ENCODE data around the gene POPDC3. TPM values are rescaled to one million over a fixed set of nuclear protein-coding genes. Genes with fewer than 3 reads are reported as not detected.

Gene POPDC3
- total and polyA plus RNA-seq, 8 donors, result 2.9 to 19.7 (median 6.7) TPM; not detected in 3

- H3K36me3 ChIP-seq, result peaks cover 0 to 55% (median 24%) of the 10 kb centered on the region in 4 donors
- H3K4me3 ChIP-seq, result no peak overlapping the region
- no peaks in the 10 kb centered on the region for H3K27me3 ChIP-seq
- 76 to 97% (median 85%) methylated on average over 1 of the region's 1 CpG for WGBS, 5 donors
- TF ChIP-seq EP300 (IDR thresholded peaks at IDR 0.05) (no peak), CTCF (IDR thresholded peaks at IDR 0.05) (no peak), POLR2AphosphoS5 (IDR thresholded peaks at IDR 0.05) (no peak), POLR2A (IDR thresholded peaks at IDR 0.05) (no peak)
- intact Hi-C loops (cut with DNase I; ENCODE audit: low total_unique reads), result no loop called here
- no peak overlapping the region for H3K27ac ChIP-seq
- H3K9me3 ChIP-seq, result no peaks in the 10 kb centered on the region
- no peak for DNase-seq
- H3K4me1 ChIP-seq, result peaks cover 0 to 3% (median 0%) of the 10 kb centered on the region in 4 donors
Observed at GRCh38 chr6:105112577-105112976, 67.2 kb downstream of the POPDC3 start.

GRCh38 chr6:105111871-105112270 lies 67.9 kb downstream of the POPDC3 start:
- TF ChIP-seq POLR2AphosphoS5 (IDR thresholded peaks at IDR 0.05), result no peak
- no peak for TF ChIP-seq EP300 (IDR thresholded peaks at IDR 0.05)

DNA sequence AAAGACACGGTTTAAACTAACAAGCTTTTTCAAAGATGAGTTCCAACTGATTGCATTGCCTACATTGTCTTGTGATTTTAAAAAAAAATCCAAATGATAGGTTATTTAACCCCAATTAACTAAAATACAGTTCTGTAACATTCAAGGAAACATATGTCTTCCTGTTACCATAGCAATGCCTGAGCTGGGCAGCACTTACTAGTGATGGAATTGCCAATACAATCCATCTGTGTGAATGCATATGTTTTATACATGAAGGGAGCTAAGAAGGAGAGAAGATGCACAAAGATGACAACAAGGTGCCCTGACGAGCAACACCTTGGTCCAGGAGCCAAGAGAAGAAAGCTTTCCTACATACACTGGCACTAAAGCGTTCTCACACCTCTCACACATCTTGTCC lies 68.7 kb downstream of the POPDC3 start:
- peaks cover 0 to 46% (median 17%) of the 10 kb centered on the region in 4 donors for H3K36me3 ChIP-seq
- DNase-seq, result no peak
- 86 to 89% (median 89%) methylated on average over 3 of the region's 3 CpGs for WGBS, 5 donors
- H3K4me3 ChIP-seq, result no peak overlapping the region
- no peak for TF ChIP-seq POLR2A (IDR thresholded peaks at IDR 0.05)
- TF ChIP-seq EP300 (IDR thresholded peaks at IDR 0.05), result no peak
- no peak for TF ChIP-seq POLR2AphosphoS5 (IDR thresholded peaks at IDR 0.05)
- no peak for TF ChIP-seq CTCF (IDR thresholded peaks at IDR 0.05)
- H3K27ac ChIP-seq, result no peak overlapping the region
- no peaks in the 10 kb centered on the region for H3K9me3 ChIP-seq
- H3K27me3 ChIP-seq, result no peaks in the 10 kb centered on the region
- H3K4me1 ChIP-seq, result peaks cover 0 to 3% (median 0%) of the 10 kb centered on the region in 4 donors
- intact Hi-C loops (cut with DNase I; ENCODE audit: low total_unique reads), result no loop called here

More at GRCh38 chr6:105111871-105112270, 67.9 kb downstream of the POPDC3 start:
- Histone ChIP-seq H3K4me1 (peaks cover 0 to 3% (median 0%) of the 10 kb centered on the region in 4 donors), H3K36me3 (peaks cover 0 to 48% (median 17%) of the 10 kb centered on the region in 4 donors), H3K9me3 (no peaks in the 10 kb centered on the region), H3K27me3 (no peaks in the 10 kb centered on the region), H3K27ac (no peak overlapping the region), H3K4me3 (no peak overlapping the region)
- WGBS, 5 donors, result 84 to 96% (median 90%) methylated on average over 2 of the region's 2 CpGs
- intact Hi-C loops (cut with DNase I; ENCODE audit: low total_unique reads), result no loop called here
- no peak for DNase-seq

DNA sequence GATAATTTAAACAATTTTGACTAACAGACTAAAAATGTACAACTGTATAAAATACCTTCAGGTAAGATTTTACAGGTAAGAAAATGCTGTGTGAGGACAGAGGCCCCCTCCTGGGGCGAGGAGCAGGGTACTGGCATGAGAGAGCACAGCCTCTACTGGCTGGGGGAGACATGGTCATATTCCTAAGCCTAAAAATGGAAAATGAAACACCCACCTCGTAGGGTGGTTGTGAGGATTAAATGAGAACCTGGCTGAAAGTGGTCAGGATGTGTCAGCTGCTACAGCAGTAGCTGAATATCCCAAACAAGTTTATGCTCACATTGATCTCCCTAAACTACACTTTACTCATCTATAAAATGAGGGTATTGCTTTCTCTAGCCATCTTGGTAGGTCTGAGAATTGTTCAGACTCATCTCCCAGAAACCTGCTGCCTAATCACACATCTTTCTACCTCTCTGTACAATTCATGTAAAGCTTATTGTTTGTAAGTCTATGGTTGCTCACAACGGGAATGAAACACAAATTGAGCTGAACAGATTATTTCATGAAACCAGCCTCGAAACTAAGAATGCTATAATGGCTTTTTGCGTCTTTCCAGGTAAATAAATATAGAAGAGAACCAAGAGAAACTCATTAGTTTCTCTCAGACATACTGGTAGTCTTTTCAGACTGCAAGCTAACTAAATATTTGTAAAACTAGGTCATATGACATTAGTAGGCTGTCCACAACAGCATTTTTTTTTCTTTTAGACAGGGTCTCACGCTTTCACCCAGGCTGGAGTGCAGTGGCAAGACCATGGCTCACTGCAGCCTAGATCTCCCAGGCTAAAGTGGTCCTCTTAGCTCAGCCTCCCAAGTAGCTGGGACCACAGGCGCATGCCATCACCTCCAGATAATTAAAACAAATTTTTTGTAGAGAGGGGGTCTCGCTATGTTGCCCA lies 69.6 kb downstream of the POPDC3 start:
- intact Hi-C loops (cut with DNase I; ENCODE audit: low total_unique reads), result no loop called here

More for the DNA sequence above, 69.6 kb downstream of the POPDC3 start:
- Histone ChIP-seq H3K4me1 (peaks cover 0 to 3% (median 0%) of the 10 kb centered on the region in 4 donors), H3K36me3 (peaks cover 0 to 39% (median 11%) of the 10 kb centered on the region in 4 donors), H3K9me3 (no peaks in the 10 kb centered on the region), H3K4me3 (no peak overlapping the region), H3K27ac (no peak overlapping the region), H3K27me3 (no peaks in the 10 kb centered on the region)
- WGBS, 5 donors, result 63 to 72% (median 63%) methylated on average over 8 of the region's 8 CpGs
- TF ChIP-seq EP300 (IDR thresholded peaks at IDR 0.05) (no peak), POLR2AphosphoS5 (IDR thresholded peaks at IDR 0.05) (no peak), CTCF (IDR thresholded peaks at IDR 0.05) (no peak), POLR2A (IDR thresholded peaks at IDR 0.05) (no peak)
- no peak for DNase-seq

Data from stomach (tissue), 9 donors.